ENCODE data around the gene IFITM5. TPM values are rescaled to one million over a fixed set of nuclear protein-coding genes. Genes with fewer than 3 reads are reported as not detected.

Gene IFITM5
- total and polyA plus RNA-seq, 2 of the 8 experiments (the other 6 are each of a cell fraction or from before 2014, with no cell fraction given): not detected

DNA sequence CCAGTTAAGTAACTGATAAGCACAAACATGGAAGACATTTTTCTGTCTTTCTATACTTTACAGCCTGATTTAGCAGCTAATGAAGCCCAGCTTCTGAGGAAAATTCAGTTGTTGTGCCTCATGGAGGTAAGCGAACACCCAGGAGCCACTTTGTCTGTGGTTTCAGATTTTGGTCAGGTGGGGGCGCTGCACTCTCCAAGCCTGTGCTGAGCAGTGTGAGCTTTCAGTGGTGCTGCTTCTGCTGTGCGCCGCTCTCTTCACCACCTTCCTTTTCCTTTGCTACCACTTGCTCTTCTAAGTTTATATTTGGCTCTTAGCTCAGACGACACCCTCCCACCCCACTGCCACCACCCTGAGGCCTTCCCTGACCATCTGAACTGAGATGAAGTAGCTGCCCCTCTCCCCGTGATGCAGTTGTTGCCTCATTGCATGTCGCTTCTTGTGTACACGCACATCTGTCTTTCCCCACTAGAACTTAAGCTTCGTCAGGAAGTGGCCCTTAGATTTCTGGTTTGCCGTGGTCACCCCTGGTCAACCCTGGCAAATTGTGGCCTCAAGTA lies 48.5 kb downstream of the IFITM5 start:
- Histone ChIP-seq H4K20me1 (replicated peaks in 1 of 2; ENCODE audit: control insufficient read depth in 1 of 2, insufficient read depth in 2 of 2, low read length in 2 of 2) (no peaks in the 10 kb centered on the region), H3K4me2 (ENCODE audit: insufficient read depth in 1 of 2, low read depth in 2 of 2, low read length in 2 of 2) (no peak overlapping the region), H3K9me3 (ENCODE audit: insufficient read depth in 2 of 2, low read depth in 1 of 2, low read length in 1 of 2) (no peaks in the 10 kb centered on the region), H4K91ac (replicated peaks; ENCODE audit: insufficient read length, low read length) (no peak overlapping the region), H3K23ac (ENCODE audit: insufficient read length) (no peak overlapping the region), H3K56ac (replicated peaks; ENCODE audit: insufficient read length, low read depth, low read length) (no peak overlapping the region), H2BK20ac (ENCODE audit: low read length) (no peak overlapping the region), H3K79me2 (ENCODE audit: control insufficient read depth in 1 of 2, insufficient read depth in 2 of 2, low read length in 2 of 2) (no peaks in the 10 kb centered on the region), H2BK120ac (replicated peaks; ENCODE audit: low read depth, low read length) (no peak overlapping the region), H3K27me3 (replicated peaks in 1 of 4; ENCODE audit: control insufficient read depth in 3 of 4, extremely low read depth in 1 of 4, insufficient read depth in 3 of 4, low read length in 3 of 4) (no peaks in the 10 kb centered on the region; a peak in 1 of 7 replicates), H4K5ac (ENCODE audit: insufficient read length, low read depth, low read length) (no peak overlapping the region), H2BK5ac (ENCODE audit: low read depth, low read length) (no peak overlapping the region), H3K79me1 (ENCODE audit: low read depth, low read length) (no peaks in the 10 kb centered on the region), H3K27ac (ENCODE audit: low read depth, low read length) (no peak overlapping the region), H2AK5ac (ENCODE audit: low read depth, low read length) (no peak overlapping the region), H3K18ac (ENCODE audit: extremely low read depth, low read length) (no peak overlapping the region), H2AFZ (ENCODE audit: low read length) (no peak overlapping the region), H3K9ac (replicated peaks in 1 of 4; ENCODE audit: extremely low read depth in 1 of 4, low read depth in 3 of 4, low read length in 3 of 4) (no peak overlapping the region), H3K4me3 (ENCODE audit: extremely low read depth in 1 of 4, insufficient read depth in 2 of 4, low read depth in 3 of 4, low read length in 4 of 4) (no peak overlapping the region), H3K23me2 (ENCODE audit: low read depth, low read length) (peaks cover 3% of the 10 kb centered on the region), H3K4me1 (replicated peaks in 1 of 4; ENCODE audit: control insufficient read depth in 3 of 4, insufficient read depth in 4 of 4, low read length in 3 of 4) (no peaks in the 10 kb centered on the region), H4K8ac (ENCODE audit: extremely low read depth, insufficient read depth, low read length) (no peak overlapping the region), H3K4ac (replicated peaks; ENCODE audit: insufficient read length, low read depth, low read length) (no peak overlapping the region), H3K14ac (ENCODE audit: insufficient read length) (no peak overlapping the region), H2BK15ac (ENCODE audit: low read length) (no peak overlapping the region), H3K36me3 (ENCODE audit: control insufficient read depth in 2 of 4, insufficient read depth in 4 of 4, low read length in 3 of 4) (peaks cover 17 to 47% (median 42%) of the 10 kb centered on the region in 4 experiments), H2BK12ac (ENCODE audit: low read depth, low read length) (no peak overlapping the region)
- ChIA-PET POLR2A (ENCODE audit: partially characterized antibody) (interaction anchor here (0.8 to 3.1 kb wide), 17 partner anchors 14 to 143 kb away, joined by 3 to 9 read pairs (median 4); partner anchors contain the start of genes BET1L, PKP3, PSMD13 and RIC8A), CTCF (ENCODE audit: partially characterized antibody) (interaction anchor here (0.9 to 9.8 kb wide), 44 partner anchors 9 to 268 kb away, joined by 3 to 212 read pairs (median 8); partner anchors contain the start of genes B4GALNT4, IFITM2, IFITM5 and NLRP6)
- WGBS, 2 experiments (ENCODE audit: extremely low coverage in 1 of 2, insufficient coverage in 1 of 2, insufficient read length in 1 of 2, insufficient replicate concordance in 2 of 2, low coverage in 1 of 2, low lambda C conversion rate in 2 of 2, missing lambda C conversion rate in 1 of 2): 72% methylated on average over 10 of the region's 10 CpGs; no CpG with 5 or more reads in 1 of the 2 experiments
- DNase-seq (ENCODE audit: low read depth in 1 of 2, low spot score in 2 of 2) (peak; percentile 51 to 94), FAIRE-seq (peak; percentile 91)
- TF ChIP-seq GABPA (IDR thresholded peaks at IDR 0.05; ENCODE audit: borderline replicate concordance, insufficient read depth, low read length) (no peak), CEBPB (IDR thresholded peaks at IDR 0.05; ENCODE audit: low read depth, low read length) (no peak), RAD21 (IDR thresholded peaks at IDR 0.05 in 1 of 2, conservative IDR thresholded peaks at IDR 0.05 in 1 of 2; ENCODE audit: low read depth in 2 of 2, low read length in 2 of 2) (peak; percentile 86 to 88), EZH2 (IDR thresholded peaks at IDR 0.05; ENCODE audit: low read depth, low read length, severe bottlenecking) (no peak), SUZ12 (IDR thresholded peaks at IDR 0.05; ENCODE audit: low read length) (no peak), TCF12 (IDR thresholded peaks at IDR 0.05; ENCODE audit: low read depth, low read length) (no peak), ZNF274 (IDR thresholded peaks at IDR 0.05; ENCODE audit: borderline replicate concordance, extremely low read depth, low read length) (no peak), CTCF (IDR thresholded peaks at IDR 0.05; ENCODE audit: control extremely low read depth in 1 of 3, insufficient read depth in 1 of 3, low read depth in 1 of 3, low read length in 3 of 3) (peak; percentile 82 to 94 (median 85)), KDM1A (IDR thresholded peaks at IDR 0.05; ENCODE audit: borderline replicate concordance, low read length) (no peak)
